HepG2 (cell line): Measurements from ENCODE around the gene SYT1. TPM values are rescaled to one million over a fixed set of nuclear protein-coding genes. Genes with fewer than 3 reads are reported as not detected.

ENCODE experiments used
- ATAC-seq: fragments of 200-7000 bp; cut with Tn5 transposase; 3 replicates; pipeline ENCODE4 v1.9.1; 2020; ENCODE audit warnings: mild to moderate bottlenecking, moderate library complexity
- BruUV-seq: library from RNA; stranded (reverse); fragments of 400-500 nt; replicated peaks from 2 replicates; lab custom pipeline; 2021; lab: Mats Ljungman, UMichigan
- CTCF ChIA-PET: fragments of 300-600 bp; formaldehyde crosslinking; extraction: SDS; loops from one replicate; lab custom pipeline; 2021; ENCODE audit warnings: low total read pairs, inconsistent platforms, low intra/inter-chr PET ratio; lab: Yijun Ruan, JAX
- POLR2A ChIA-PET: fragments of 350-600 bp; sonication (Branson Sonifier 250); formaldehyde crosslinking; loops from one replicate; lab custom pipeline; 2020; ENCODE audit warnings: antibody characterized with exemption, inconsistent platforms; lab: Yijun Ruan, JAX
- DNase-seq: peaks from one replicate; pipeline ENCODE4 v3.0.0-alpha.2; 2015; ENCODE audit warnings: low spot score
- FAIRE-seq: peaks from 3 replicates; lab custom pipeline; 2011; peaks lifted over from hg19 to GRCh38; lab: Jason Lieb, UNC
- H2AFZ ChIP-seq: one replicate; pipeline ENCODE4 v1.6.1; 2011; ENCODE audit warnings: low read length, inconsistent platforms
- H3K27ac ChIP-seq: fragments of 300-600 bp; 3 replicates; pipeline ENCODE4 v1.8.0; 2011; ENCODE audit warnings: mixed run types, mild to moderate bottlenecking, mixed read lengths, low read length, inconsistent platforms; ENCODE audit not compliant: insufficient read depth; ENCODE audit errors: extremely low read length
- H3K27me3 ChIP-seq, 2 experiments: fragments of 200-600 bp in 1 of 2; 2 replicates in 1 of 2; 3 replicates in 1 of 2; pipeline versions ENCODE4 v1.6.0 to v1.8.0; 2011; ENCODE audit warnings: low read length in 2 of 2, mild to moderate bottlenecking in 2 of 2, moderate library complexity in 2 of 2, inconsistent platforms in 1 of 2; ENCODE audit not compliant: insufficient read depth in 2 of 2, control insufficient read depth in 1 of 2
- H3K36me3 ChIP-seq, 2 experiments: fragments of 200-600 bp in 1 of 2; replicated peaks in 1 of 2; 2 replicates in 1 of 2; 3 replicates in 1 of 2; pipeline versions ENCODE4 v1.5.1 to v1.8.0; 2011; ENCODE audit warnings: low read length in 2 of 2, inconsistent platforms in 1 of 2; ENCODE audit not compliant: insufficient read depth in 2 of 2, control insufficient read depth in 1 of 2
- H3K4me1 ChIP-seq: 2 replicates; pipeline ENCODE4 v1.5.1; 2012; ENCODE audit warnings: low read length, inconsistent platforms; ENCODE audit not compliant: insufficient read depth
- H3K4me2 ChIP-seq: 2 replicates; pipeline ENCODE4 v1.6.0; 2011; ENCODE audit warnings: low read depth, low read length, inconsistent platforms
- H3K4me3 ChIP-seq, 3 experiments: fragments of 200-600 bp in 1 of 3; sonication (generic), shearing (Covaris generic) in 1 of 3; replicated peaks in 1 of 3; 2 replicates each; pipeline ENCODE4 v1.5.1; 2011 to 2016; ENCODE audit warnings: low read length in 3 of 3, inconsistent platforms in 2 of 3, low read depth in 2 of 3, mild to moderate bottlenecking in 2 of 3, control low read depth in 1 of 3, mixed read lengths in 1 of 3; ENCODE audit not compliant: insufficient read depth in 1 of 3
- H3K79me2 ChIP-seq: one replicate; pipeline ENCODE4 v1.6.1; 2011; ENCODE audit warnings: low read length, inconsistent platforms; ENCODE audit not compliant: insufficient read depth
- H3K9ac ChIP-seq: 2 replicates; pipeline ENCODE4 v1.6.0; 2011; ENCODE audit warnings: mild to moderate bottlenecking, low read depth, low read length, inconsistent platforms; ENCODE audit not compliant: insufficient read depth
- H3K9me3 ChIP-seq: 2 replicates; pipeline ENCODE4 v1.5.1; 2012; ENCODE audit warnings: mild to moderate bottlenecking, low read length
- H4K20me1 ChIP-seq: 2 replicates; pipeline ENCODE4 v1.6.0; 2011; ENCODE audit warnings: inconsistent platforms, mild to moderate bottlenecking, low read length, moderate library complexity; ENCODE audit not compliant: insufficient read depth
- CBX5 ChIP-seq: sonication (generic); formaldehyde crosslinking; IDR thresholded peaks from 2 replicates; pipeline ENCODE4 v1.4.0; 2020; ENCODE audit warnings: missing genetic modification reagents, borderline replicate concordance
- KAT8 ChIP-seq: IDR thresholded peaks from 2 replicates; pipeline ENCODE4 v1.6.1; 2016; ENCODE audit warnings: missing genetic modification reagents, missing compliant biosample characterization
- SMAD9 ChIP-seq: sonication (generic); formaldehyde crosslinking; IDR thresholded peaks from 2 replicates; pipeline ENCODE4 v1.5.1; 2020; ENCODE audit warnings: mild to moderate bottlenecking, missing genetic modification reagents
- ZNF230 ChIP-seq: sonication (generic); formaldehyde crosslinking; IDR thresholded peaks from 2 replicates; pipeline ENCODE4 v1.4.0; 2020; ENCODE audit warnings: mild to moderate bottlenecking, missing genetic modification reagents
- ZNF335 ChIP-seq: sonication (generic); formaldehyde crosslinking; IDR thresholded peaks from 2 replicates; pipeline ENCODE4 v1.4.0; 2020; ENCODE audit warnings: missing genetic modification reagents
- ZNF644 ChIP-seq: IDR thresholded peaks from 2 replicates; pipeline ENCODE4 v1.6.1; 2016; ENCODE audit warnings: low read depth
- WGBS: methylation state at CpG from one replicate; pipeline ENCODE4 v1.1.6; 2017; ENCODE audit warnings: low lambda C conversion rate; 5-methylcytosine and 5-hydroxymethylcytosine counted together
- in situ Hi-C: cut with HindIII; loops from 2 replicates; pipeline ENCODE4 v1.10.0; 2017; ENCODE audit warnings: low pct_unique_long_range_greater_than_20kb; ENCODE audit not compliant: extremely low pct_ligation_motif_present
- intact Hi-C: fragments of 100-400 bp; cut with micrococcal nuclease; formaldehyde crosslinking; loops from one replicate; pipeline ENCODE4 v1.10.0; 2022; ENCODE audit not compliant: unreplicated experiment
- polyA plus RNA-seq, 8 experiments: library from polyadenylated mRNA; depleted of rRNA in 3 of 8; stranded (reverse) in 7 of 8; unstranded in 1 of 8; fragments of >200 nt; fragmentation: Illumina TruSeq in 4 of 8; extraction: Trizol in 4 of 8; gene quantifications; 2 replicates each; pipeline versions ENCODE4 v1.2.1 to v1.2.3, GENCODE V29; 2011 to 2016; ENCODE audit warnings: low read depth in 4 of 8, missing spikeins in 1 of 8, mixed read lengths in 1 of 8; ENCODE audit not compliant: insufficient read depth in 1 of 8
- total RNA-seq, 5 experiments: library from RNA; depleted of rRNA; stranded (reverse); fragments of >200 nt; fragmentation: Illumina TruSeq; extraction: Trizol; gene quantifications; 2 replicates each; pipeline ENCODE4 v1.2.3, GENCODE V29; 2016; ENCODE audit warnings: low read depth in 1 of 5
- TF ChIP-seq, protein P1 (sequence below): IDR thresholded peaks from 2 replicates; pipeline ENCODE4 v1.6.1; 2016; ENCODE audit warnings: low read depth
- TF ChIP-seq, protein P2 (sequence below): sonication (generic); formaldehyde crosslinking; IDR thresholded peaks from 2 replicates; pipeline ENCODE4 v1.8.0; 2022; ENCODE audit warnings: mild to moderate bottlenecking, missing genetic modification reagents, borderline replicate concordance
- TF ChIP-seq, protein P3 (sequence below): sonication (generic); formaldehyde crosslinking; IDR thresholded peaks from 2 replicates; pipeline ENCODE4 v1.8.0; 2022; ENCODE audit warnings: missing genetic modification reagents, mild to moderate bottlenecking, borderline replicate concordance
- TF ChIP-seq, protein P4 (sequence below): sonication (generic); formaldehyde crosslinking; IDR thresholded peaks from 2 replicates; pipeline ENCODE4 v1.9.0; 2021; ENCODE audit warnings: missing genetic modification reagents, mild to moderate bottlenecking, borderline replicate concordance

Gene SYT1
- total and polyA plus RNA-seq, 2 of the 13 experiments (the other 11 are each of a cell fraction or from before 2014, with no cell fraction given): not detected

DNA sequence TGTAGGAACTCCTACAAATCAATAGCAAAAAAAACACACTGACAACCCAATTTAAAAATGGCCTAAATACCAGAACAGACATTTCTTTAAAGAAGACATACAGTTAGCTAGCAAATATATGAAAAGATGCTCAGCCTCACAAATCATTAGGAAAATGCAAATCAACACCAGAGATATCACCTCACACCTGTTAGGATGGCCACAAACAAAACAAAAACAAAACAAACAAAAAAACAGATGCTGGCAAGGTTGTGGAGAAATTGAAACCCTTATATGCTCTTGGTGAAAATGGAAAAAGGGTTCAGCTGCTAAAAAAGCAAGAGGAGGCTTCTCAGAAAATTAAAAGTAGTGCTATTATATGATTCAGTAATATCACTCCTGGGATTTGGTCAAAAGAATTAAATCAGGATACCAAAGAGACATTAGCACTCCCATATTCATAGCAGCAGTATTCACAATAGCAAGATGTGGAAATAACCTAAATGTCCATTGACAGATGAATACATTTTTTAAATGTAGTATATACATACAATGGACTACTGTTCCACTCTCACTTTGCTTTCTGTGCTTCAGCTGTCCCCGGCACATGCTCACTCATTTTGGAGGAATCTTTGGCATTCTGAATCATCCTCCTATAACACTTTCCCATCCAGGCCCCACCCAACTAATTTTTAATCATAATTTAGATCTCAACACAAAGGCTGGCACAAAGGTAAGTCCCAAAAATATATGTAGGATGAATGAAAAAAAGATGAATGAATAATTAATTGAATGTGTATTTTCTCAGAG is 99.1 kb downstream of the SYT1 start:
- in situ Hi-C loops: no loop called here
- H2AFZ ChIP-seq: no peak overlapping the region
- no peak for FAIRE-seq
- H3K36me3 ChIP-seq: no peaks in the 10 kb centered on the region
- no peak for TF ChIP-seq ZNF335
- no peak for TF ChIP-seq CBX5 (CRISPR knock-in tag)
- TF ChIP-seq, all 625 proteins: peak for 0
- 4% methylated on average over 1 of the region's 1 CpG for WGBS
- BruUV-seq: no TSS peak
- H4K20me1 ChIP-seq: no peaks in the 10 kb centered on the region
- no peaks in the 10 kb centered on the region for H3K4me1 ChIP-seq
- H3K79me2 ChIP-seq: no peaks in the 10 kb centered on the region
- H3K4me2 ChIP-seq: no peak overlapping the region
- intact Hi-C loops: no loop called here
- DNase-seq (no peak), ATAC-seq (no peak)
- H3K4me3 ChIP-seq: no peak overlapping the region
- H3K9ac ChIP-seq: no peak overlapping the region
- ChIA-PET CTCF (no interaction called here), POLR2A (no interaction called here)
- H3K27me3 ChIP-seq: no peaks in the 10 kb centered on the region
- no peak overlapping the region for H3K27ac ChIP-seq
- no peaks in the 10 kb centered on the region for H3K9me3 ChIP-seq

DNA sequence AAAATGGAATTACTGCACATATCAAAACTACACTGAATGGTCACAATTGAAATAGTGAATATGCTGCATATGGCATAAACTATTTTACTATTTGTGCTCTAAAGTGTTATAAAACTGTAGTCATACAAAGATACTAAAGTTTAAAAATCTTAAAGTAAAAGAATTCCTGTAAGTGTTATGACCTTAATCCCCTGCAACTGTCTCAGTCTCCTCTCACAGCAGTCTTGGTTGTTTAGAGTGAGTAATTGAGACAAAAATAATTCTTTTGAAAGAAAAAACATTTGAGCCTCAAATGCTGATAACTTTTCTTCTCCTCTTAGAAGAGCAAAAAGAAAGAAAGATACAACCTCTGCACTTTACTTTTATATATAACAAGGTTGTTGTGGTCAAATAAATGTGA is 99.9 kb downstream of the SYT1 start:
- intact Hi-C loops: no loop called here
- no peak for TF ChIP-seq ZNF230 (CRISPR knock-in tag)
- no peak for TF ChIP-seq ZNF644 (CRISPR knock-in tag)
- TF ChIP-seq, protein P1, sequence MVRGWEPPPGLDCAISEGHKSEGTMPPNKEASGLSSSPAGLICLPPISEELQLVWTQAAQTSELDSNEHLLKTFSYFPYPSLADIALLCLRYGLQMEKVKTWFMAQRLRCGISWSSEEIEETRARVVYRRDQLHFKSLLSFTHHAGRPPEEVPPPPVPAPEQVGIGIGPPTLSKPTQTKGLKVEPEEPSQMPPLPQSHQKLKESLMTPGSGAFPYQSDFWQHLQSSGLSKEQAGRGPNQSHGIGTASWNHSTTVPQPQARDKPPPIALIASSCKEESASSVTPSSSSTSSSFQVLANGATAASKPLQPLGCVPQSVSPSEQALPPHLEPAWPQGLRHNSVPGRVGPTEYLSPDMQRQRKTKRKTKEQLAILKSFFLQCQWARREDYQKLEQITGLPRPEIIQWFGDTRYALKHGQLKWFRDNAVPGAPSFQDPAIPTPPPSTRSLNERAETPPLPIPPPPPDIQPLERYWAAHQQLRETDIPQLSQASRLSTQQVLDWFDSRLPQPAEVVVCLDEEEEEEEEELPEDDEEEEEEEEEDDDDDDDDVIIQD (CRISPR knock-in tag): no peak
- TF ChIP-seq, protein P2, sequence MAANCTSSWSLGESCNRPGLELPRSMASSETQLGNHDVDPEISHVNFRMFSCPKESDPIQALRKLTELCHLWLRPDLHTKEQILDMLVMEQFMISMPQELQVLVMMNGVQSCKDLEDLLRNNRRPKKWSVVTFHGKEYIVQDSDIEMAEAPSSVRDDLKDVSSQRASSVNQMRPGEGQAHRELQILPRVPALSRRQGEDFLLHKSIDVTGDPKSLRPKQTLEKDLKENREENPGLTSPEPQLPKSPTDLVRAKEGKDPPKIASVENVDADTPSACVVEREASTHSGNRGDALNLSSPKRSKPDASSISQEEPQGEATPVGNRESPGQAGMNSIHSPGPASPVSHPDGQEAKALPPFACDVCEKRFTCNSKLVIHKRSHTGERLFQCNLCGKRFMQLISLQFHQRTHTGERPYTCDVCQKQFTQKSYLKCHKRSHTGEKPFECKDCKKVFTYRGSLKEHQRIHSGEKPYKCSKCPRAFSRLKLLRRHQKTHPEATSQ (CRISPR knock-in tag): no peak
- TF ChIP-seq, protein P3, sequence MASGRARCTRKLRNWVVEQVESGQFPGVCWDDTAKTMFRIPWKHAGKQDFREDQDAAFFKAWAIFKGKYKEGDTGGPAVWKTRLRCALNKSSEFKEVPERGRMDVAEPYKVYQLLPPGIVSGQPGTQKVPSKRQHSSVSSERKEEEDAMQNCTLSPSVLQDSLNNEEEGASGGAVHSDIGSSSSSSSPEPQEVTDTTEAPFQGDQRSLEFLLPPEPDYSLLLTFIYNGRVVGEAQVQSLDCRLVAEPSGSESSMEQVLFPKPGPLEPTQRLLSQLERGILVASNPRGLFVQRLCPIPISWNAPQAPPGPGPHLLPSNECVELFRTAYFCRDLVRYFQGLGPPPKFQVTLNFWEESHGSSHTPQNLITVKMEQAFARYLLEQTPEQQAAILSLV: no peak
- no peak for TF ChIP-seq SMAD9 (CRISPR knock-in tag)
- TF ChIP-seq KAT8 (CRISPR knock-in tag): no peak
- TF ChIP-seq, protein P4, sequence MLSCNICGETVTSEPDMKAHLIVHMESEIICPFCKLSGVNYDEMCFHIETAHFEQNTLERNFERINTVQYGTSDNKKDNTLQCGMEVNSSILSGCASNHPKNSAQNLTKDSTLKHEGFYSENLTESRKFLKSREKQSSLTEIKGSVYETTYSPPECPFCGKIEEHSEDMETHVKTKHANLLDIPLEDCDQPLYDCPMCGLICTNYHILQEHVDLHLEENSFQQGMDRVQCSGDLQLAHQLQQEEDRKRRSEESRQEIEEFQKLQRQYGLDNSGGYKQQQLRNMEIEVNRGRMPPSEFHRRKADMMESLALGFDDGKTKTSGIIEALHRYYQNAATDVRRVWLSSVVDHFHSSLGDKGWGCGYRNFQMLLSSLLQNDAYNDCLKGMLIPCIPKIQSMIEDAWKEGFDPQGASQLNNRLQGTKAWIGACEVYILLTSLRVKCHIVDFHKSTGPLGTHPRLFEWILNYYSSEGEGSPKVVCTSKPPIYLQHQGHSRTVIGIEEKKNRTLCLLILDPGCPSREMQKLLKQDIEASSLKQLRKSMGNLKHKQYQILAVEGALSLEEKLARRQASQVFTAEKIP (CRISPR knock-in tag): no peak

More for the DNA sequence above, 99.9 kb downstream of the SYT1 start:
- no peak for DNase-seq
- ChIA-PET POLR2A (no interaction called here), CTCF (no interaction called here)
- H3K9ac ChIP-seq: no peak overlapping the region
- no peaks in the 10 kb centered on the region for H4K20me1 ChIP-seq
- no peaks in the 10 kb centered on the region for H3K9me3 ChIP-seq
- H3K79me2 ChIP-seq: no peaks in the 10 kb centered on the region
- H3K36me3 ChIP-seq: no peaks in the 10 kb centered on the region
- no peak overlapping the region for H3K27ac ChIP-seq
- no peak overlapping the region for H3K4me2 ChIP-seq
- in situ Hi-C loops: no loop called here
- H3K4me1 ChIP-seq: no peaks in the 10 kb centered on the region
- H2AFZ ChIP-seq: no peak overlapping the region
- no peak for ATAC-seq
- H3K27me3 ChIP-seq: no peaks in the 10 kb centered on the region
- no TSS peak for BruUV-seq
- H3K4me3 ChIP-seq: no peak overlapping the region
- FAIRE-seq: no peak
